SIG-M5 treated with dmso at 0.1 percent for 504 hours (cell line): Measurements from ENCODE around the gene EFHC2.
A peak's percentile ranks its signal among the peaks of the same experiment; 100 is the strongest.

Experiments used
- DNase-seq: peaks from one replicate; lab custom pipeline; 2025; ENCODE audit not compliant: unreplicated experiment; lab: John Stamatoyannopoulos, UW

EFHC2 gene

DNA sequence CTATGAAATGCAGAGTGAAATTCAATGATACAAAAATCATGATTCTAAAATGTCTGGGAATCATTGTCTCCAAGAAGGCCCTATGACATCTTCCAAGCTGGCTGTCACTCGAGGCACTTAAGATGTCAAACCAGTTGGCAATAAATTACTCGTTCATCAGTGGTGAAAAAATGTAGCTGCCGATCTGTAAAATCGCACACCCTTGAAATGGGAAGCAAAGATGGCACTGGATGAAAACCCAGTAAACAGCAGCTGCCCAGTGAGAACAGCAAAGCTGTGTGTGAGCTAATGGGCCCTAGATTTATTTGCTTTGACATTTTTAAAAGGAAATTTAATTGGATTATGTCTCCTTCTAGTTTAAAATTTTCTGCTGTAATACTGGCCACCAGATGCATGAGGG is 188.3 kb downstream of the EFHC2 start:
- no peak for DNase-seq

DNA sequence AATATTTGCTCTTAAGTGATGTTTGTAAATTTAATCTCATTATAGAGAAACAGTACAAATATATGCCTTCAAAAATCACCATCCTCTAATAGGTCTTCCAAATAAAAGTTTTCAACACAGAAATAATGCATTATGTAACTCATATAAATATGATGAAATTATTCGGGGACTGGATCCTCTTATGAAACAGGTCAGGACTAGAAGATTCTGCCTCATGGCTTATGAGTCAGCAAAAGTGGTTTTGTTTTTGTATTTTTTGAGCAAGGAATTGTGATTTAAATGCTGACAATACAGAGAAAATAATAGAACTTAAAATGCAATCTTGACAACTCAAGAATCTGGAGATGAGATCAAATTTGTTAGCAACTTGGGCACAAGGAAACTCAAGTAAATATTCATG is 190.6 kb downstream of the EFHC2 start:
- peak; percentile 0 for DNase-seq

DNA sequence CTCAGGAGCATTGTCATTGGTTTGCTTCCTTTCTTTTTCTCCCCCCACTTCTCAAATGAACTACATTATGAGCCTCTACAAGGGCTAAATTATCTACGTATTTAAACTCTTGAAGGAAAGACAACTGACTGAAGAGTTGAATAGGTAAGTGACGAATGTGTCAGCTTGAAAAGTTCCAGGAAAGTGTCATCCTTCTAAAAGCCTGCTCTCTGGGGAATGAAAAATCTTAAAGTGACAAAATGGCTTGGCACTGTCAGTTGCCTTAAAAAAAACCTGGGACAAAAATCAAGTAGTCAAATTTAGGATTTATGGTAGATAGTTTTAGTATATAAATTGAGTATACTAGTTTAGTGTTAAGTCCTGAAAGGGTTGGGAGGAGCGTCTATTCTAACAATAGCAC is 196.3 kb downstream of the EFHC2 start:
- DNase-seq = no peak

DNA sequence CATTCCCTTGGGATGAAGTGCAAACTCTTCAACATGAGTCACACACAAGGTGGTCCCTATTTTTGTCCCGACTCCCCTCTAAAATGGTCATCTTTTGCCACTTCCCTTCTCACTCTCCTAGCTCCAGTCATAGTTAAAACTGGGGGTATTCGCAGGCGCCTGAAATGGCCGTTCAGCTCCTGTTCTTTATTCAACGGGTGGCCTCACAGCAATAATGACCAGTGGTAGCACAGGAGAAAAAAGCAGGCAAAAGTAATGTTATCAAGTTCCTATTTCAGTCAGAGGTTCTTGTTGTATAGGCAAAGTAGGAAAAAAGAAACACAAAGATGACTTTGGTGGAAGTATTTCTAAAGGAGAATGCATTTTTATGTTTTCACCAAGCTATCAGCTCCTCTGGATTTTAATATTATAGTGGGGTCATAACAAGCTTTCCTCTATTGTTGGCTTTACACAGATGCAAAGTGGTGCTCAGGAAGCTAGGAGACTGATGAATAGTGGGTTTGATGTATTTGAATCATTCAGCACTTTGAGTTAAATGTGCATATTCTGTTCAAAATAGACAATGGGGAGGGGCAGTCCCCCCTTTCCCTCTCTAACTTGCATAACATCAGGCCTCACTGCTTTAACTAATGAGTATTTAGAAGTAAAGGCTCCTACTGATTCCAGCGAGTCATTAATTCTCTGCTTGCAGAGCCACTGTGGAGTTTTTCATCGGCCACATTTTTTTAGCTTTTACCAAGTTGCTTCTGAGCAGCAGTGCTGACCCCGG is 199.1 kb downstream of the EFHC2 start:
- no peak for DNase-seq

DNA sequence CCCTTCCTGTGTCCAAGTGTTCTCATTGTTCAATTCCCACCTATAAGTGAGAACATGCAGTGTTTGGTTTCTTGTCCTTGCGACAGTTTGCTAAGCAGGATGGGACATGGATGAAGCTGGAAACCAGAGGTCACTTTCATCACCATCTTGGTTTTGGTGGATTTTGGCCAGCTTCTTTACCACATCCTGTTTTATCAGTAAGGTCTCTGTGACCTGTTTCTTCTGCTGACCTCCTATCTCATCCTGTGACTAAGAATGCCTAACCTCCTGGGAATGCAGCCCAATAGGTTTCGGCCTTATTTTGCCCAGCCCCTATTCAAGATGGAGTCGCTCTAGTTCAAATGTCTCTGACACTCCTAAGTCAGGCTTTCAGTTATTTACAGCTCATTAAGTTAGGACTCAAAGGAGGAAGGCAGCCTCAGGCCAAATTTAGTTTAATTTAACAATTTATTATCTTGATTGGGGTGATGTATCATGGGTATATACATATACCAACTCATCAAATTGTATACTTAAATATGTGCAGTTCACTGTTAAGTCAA is 200.3 kb downstream of the EFHC2 start:
- DNase-seq = no peak

DNA sequence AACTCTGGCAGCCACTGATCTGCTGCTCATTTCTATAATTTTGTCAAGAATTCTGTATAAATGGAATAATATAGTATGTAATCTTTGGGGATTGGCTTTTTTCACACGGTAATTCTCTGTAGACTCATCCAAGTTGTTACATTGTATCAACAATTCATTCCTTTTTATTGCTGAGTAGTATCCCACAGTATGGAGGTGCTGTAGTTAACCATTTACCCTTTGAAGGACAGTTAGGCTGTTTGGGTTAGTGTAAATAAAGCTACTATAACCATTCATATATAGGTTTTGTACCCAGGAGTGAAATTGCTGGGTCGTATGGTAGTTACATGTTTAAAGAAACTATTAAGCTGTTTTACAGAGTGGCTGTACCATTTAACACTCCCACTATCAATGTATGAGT is 213.3 kb downstream of the EFHC2 start:
- DNase-seq = no peak

DNA sequence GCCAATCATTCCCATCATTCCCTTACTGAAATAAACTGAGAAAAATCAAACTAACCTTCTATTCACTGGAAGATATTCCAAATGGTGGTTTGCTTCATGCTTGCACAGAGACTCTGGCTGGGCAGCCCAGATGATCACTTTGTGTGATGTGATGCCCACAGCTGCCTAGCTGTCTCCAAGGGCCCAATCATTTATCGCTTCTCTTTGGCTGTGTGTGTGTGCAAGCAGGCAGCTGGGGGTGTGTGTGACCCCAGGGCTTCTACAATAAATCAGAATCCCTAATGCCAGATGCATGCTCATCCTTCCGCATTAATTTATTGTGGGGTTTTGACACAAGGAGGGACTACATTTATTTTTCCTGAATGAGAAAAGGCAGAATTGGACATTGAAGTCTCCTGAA is 230.1 kb downstream of the EFHC2 start:
- no peak for DNase-seq

DNA sequence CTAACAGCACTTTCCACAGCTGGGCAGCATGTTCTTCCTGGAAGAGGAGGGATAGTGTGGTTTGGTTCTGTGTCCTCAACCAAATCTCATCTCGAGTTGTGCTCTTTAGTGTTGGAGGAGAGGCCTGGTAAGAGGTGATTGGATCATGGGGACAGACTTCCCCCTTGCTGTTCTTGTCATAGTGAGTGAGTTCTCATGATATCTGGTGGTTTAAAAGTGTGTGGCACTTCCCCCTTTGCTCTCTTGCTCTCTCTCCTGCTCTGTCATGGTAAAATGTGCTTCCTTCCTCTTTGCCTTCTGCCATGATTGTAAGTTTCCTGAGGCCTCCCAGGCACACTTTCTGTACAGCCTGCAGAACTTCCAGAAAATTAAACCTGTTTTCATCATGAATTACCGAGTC is 236.6 kb downstream of the EFHC2 start:
- DNase-seq = no peak

DNA sequence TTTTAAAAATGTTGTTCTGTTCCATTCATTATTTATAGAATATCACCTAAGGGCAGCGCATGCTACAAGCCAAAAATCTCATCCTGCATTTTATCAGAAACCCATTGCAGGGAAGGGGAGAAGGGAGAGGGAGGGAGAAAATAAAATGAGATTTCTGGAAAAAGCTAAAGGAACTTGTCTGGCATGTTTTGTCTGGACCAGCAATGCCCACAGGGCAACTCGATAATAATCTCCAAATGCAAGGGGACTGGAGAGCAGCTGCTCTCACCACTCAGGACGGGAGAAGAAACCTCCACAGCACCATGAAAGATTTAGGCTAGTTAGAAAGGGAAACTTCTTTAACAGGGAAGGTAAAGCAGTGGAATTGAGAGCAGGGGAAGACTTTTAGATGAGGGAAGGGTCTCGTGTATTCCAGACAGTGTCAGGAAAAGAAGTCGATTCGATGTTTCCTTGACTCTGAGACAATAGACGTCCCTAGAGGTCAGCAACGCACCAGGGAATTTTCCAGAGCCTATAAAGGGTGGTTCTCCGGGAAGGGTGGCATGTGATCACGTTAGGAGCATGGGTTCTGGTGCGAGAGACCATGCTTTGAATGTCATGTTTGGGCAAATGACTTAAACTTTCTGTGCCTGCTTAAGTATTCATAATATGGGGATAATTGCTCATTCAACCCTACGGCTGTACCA is 238.1 kb downstream of the EFHC2 start:
- no peak for DNase-seq

DNA sequence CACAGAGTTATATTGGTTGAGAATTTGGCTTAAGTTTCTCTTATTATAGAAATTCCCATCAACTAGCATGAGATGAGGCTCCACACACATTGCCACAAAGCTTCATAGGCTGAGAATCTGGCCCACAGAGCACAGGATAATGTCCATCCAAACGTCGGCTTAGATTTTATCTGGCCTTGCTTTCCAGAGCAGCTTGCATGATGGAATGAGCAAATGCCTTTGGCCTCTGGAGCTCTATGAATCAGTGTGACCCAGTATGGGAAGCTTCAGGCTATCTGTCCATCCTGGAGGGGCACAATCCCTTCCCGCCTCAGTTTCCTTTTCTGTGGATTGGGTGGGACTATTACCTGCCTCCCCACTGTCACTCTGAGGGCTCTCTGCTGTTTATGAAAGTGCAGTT is 238.8 kb downstream of the EFHC2 start:
- DNase-seq = no peak

DNA sequence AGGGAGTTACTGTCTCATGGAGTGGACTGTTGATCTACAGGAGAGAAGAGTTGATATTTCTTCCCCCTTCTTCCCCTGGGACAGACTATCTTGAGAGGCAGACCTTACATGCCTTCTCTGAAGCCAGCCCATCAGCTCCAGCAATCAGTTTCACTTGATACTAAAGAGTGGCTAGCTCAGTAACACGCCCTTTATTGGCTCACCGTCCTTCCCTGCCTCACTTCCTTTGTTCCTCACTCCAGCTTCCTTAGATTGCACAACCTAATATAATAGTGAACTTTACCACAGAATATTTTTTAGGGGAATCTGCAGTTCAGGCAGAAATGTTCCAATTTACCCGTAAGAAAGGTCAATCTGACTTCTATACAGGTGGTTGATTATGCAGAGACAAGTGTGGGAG is 242.2 kb downstream of the EFHC2 start:
- no peak for DNase-seq

DNA sequence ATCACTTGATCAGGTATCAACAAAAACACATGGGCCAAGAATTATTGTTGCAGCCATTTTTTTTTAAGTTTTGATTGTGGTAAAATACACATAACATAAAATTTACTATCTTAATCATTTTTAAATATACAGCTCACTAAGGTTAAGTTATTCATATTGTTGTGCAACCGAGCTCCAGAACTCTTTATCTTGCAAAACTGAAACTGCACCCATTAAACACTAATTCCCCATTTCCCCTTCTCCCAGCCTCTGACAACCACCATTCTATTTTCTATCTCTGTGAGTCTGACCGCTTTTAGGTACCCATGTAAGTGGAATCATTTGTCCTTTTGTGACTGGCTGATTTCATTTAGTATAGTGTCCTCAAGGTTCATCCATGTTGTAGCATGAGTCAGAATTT is 244.1 kb downstream of the EFHC2 start:
- peak; percentile 33 for DNase-seq
